Measurements from ENCODE around the gene FNDC3A. TPM values are rescaled to one million over a fixed set of nuclear protein-coding genes. Genes with fewer than 3 reads are reported as not detected.

FNDC3A gene
- total and polyA plus RNA-seq, 4 donors, result 48.4 to 115 (median 71.9) TPM

DNA sequence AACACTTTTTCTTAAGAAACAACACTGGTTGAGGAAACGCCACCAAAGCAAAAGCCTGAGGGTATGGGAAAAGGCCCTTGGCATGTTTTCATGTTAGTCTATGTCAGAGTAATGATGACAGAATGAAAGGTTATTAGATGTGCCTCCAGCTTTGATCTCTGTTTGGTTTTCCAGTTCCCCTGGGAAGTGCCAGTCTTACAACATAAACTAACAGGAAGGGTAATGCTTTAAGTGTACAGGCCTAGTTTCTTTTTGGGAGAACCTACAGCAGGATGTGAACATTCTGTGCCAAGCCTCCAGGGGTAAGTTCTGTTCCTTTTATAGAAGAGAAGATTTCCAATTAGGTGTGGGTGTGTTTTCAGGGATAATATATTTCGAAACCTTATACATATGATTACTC, 121.7 kb downstream of the FNDC3A start:
- no CpG with 5 or more reads among the region's 2 CpGs for WGBS (ENCODE audit: insufficient coverage)
- Histone ChIP-seq H3K36me3 (ENCODE audit: control insufficient read depth, insufficient read depth, low read length) (no peaks in the 10 kb centered on the region), H3K27me3 (ENCODE audit: control insufficient read depth, insufficient read depth, low read length) (no peaks in the 10 kb centered on the region), H3K9me3 (ENCODE audit: control insufficient read depth, insufficient read depth, low read length) (no peaks in the 10 kb centered on the region), H3K4me1 (ENCODE audit: control insufficient read depth, insufficient read depth, low read length) (no peaks in the 10 kb centered on the region), H3K4me3 (ENCODE audit: low read depth, low read length) (no peak overlapping the region), H3K27ac (ENCODE audit: low read depth, low read length) (peak overlapping the region; percentile 1)
- no peak for DNase-seq (ENCODE audit: low read depth in 4 of 6, low spot score in 6 of 6)

DNA sequence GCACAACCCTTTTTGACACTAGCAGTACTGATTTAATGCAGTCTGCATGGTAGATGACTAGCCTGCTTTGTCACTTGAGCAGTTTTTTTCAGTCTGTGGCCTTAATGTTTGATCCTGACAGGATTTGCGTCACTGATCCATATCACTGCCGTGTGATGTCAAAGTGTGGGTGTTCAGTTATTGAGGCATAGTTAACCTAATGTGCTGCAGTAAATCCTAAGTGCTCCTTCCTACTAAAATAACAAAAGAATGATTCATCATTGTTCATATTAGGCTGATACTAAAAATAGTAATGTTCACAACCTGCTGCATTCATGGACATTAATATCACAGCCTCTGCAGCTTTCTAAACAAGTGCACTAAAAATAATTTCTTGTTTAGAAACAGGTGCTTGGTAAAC, 122.5 kb downstream of the FNDC3A start:
- DNase-seq (ENCODE audit: low read depth in 4 of 6, low spot score in 6 of 6), result no peak
- H3K27me3 ChIP-seq (ENCODE audit: control insufficient read depth, insufficient read depth, low read length), result no peaks in the 10 kb centered on the region
- H3K36me3 ChIP-seq (ENCODE audit: control insufficient read depth, insufficient read depth, low read length), result no peaks in the 10 kb centered on the region
- no peaks in the 10 kb centered on the region for H3K9me3 ChIP-seq (ENCODE audit: control insufficient read depth, insufficient read depth, low read length)
- H3K4me1 ChIP-seq (ENCODE audit: control insufficient read depth, insufficient read depth, low read length), result no peaks in the 10 kb centered on the region
- WGBS (ENCODE audit: insufficient coverage), result no CpG with 5 or more reads among the region's 2 CpGs
- no peak overlapping the region for H3K4me3 ChIP-seq (ENCODE audit: low read depth, low read length)
- H3K27ac ChIP-seq (ENCODE audit: low read depth, low read length), result no peak overlapping the region

DNA sequence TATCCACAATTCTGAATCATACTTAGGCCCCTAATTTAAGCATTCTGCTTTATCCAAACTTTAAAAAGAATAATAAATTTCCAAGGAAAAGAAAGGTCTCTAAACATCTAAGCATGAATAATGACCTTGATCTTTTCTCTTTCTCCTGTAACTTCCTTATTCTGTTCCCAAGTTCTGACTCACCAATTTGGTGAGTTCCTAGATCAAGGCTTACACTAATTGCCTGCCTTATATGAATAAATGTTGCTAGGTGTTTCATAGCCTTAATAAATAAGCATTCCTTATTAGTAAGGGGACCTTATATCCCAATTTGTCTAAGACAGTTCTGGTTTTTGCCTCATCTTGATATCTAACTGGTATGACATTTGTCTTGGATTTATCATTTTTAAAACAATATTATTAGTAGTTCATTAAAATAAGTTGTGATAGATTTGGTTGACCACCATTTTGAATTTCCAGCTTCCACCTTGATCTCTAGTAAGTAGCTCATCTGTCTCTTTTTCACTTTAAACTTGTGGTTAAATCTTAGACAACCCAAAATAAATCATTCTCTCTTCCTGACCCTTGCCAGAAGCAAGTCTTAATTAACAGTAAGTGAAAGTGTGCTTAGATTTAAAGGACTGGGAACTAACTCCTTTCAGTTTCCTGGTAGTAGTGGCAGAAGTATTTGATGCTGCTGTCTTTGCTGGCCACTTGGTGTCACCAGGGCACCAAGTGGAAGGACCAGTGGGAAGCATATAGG, 123.2 kb downstream of the FNDC3A start:
- no peak overlapping the region for H3K27ac ChIP-seq (ENCODE audit: low read depth, low read length)
- DNase-seq (ENCODE audit: low read depth in 4 of 6, low spot score in 6 of 6), result peak in 1 of 6 donors; percentile 6

DNA sequence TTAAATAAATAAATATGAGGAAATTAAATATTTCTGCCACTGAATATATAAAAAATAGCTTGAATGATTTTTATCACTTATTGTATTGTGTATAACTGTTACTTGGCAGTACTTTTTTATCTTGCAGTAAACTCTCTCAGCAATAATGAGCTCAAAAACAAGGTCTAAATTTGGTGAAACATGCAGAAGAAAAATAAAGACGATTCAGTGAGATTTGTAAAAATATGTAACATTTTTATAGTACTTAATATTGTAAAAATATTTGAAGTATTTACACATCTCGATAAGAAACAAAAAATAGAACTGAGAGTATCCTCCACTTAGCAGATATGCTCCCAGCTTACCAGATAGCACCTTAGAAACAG, 123.8 kb downstream of the FNDC3A start:
- Histone ChIP-seq H3K4me1 (ENCODE audit: control insufficient read depth, insufficient read depth, low read length) (no peaks in the 10 kb centered on the region), H3K27ac (ENCODE audit: low read depth, low read length) (no peak overlapping the region), H3K36me3 (ENCODE audit: control insufficient read depth, insufficient read depth, low read length) (no peaks in the 10 kb centered on the region), H3K4me3 (ENCODE audit: low read depth, low read length) (no peak overlapping the region), H3K9me3 (ENCODE audit: control insufficient read depth, insufficient read depth, low read length) (no peaks in the 10 kb centered on the region), H3K27me3 (ENCODE audit: control insufficient read depth, insufficient read depth, low read length) (no peaks in the 10 kb centered on the region)
- DNase-seq (ENCODE audit: low read depth in 4 of 6, low spot score in 6 of 6), result no peak
- whole genome bisulfite sequencing (ENCODE audit: insufficient coverage), result no CpG with 5 or more reads among the region's 2 CpGs

More for the DNA sequence above, 123.2 kb downstream of the FNDC3A start:
- H3K36me3 ChIP-seq (ENCODE audit: control insufficient read depth, insufficient read depth, low read length), result no peaks in the 10 kb centered on the region
- no peaks in the 10 kb centered on the region for H3K4me1 ChIP-seq (ENCODE audit: control insufficient read depth, insufficient read depth, low read length)
- H3K4me3 ChIP-seq (ENCODE audit: low read depth, low read length), result no peak overlapping the region
- H3K9me3 ChIP-seq (ENCODE audit: control insufficient read depth, insufficient read depth, low read length), result no peaks in the 10 kb centered on the region
- no peaks in the 10 kb centered on the region for H3K27me3 ChIP-seq (ENCODE audit: control insufficient read depth, insufficient read depth, low read length)

DNA sequence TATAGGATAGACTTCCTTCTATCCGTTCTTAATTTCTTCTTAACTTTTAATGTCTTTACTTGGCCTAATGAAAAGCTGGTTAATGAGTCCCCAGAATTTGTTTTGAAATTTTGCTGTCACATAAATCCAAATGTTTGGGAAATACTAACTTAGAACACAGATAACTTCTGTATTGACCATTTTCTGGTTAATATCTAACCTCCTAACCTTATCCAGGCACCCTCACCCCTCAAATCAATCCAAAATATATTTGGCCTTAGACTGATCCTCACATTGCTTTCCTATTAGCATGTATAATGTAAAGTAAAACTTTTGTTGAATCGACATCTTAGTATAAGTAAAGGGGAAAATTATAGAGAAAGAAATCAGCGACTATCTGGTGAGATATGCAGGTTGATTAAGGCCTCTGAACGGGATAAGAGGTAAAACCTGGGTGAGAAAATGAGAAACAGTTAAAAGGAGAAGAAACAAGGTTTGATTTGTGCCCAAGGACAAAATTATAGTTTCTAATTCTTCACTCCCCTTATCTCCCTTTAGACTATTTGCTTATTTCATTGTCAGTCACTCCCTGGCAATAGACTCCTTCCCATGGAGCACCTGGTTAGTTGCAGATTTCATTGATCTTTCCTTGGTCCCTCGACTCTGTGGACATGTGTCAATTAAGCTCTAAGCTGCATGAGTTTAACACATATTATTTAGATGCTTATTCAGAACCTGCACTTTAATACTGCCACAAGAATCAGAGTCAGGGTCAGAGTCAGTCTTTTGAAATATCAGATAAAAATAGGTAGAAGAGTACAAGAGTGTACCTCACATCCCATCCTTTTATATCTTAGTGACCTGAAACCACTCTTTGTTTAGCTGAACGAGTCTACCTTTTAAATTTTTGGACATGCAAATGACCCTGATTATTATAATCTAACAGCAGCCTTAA, 125.2 kb downstream of the FNDC3A start:
- no peak overlapping the region for H3K27ac ChIP-seq (ENCODE audit: low read depth, low read length)
- WGBS (ENCODE audit: insufficient coverage), result 100% methylated on average over 2 of the region's 6 CpGs
- no peaks in the 10 kb centered on the region for H3K4me1 ChIP-seq (ENCODE audit: control insufficient read depth, insufficient read depth, low read length)
- DNase-seq (ENCODE audit: low read depth in 4 of 6, low spot score in 6 of 6), result no peak
- no peaks in the 10 kb centered on the region for H3K27me3 ChIP-seq (ENCODE audit: control insufficient read depth, insufficient read depth, low read length)
- no peak overlapping the region for H3K4me3 ChIP-seq (ENCODE audit: low read depth, low read length)
- no peaks in the 10 kb centered on the region for H3K36me3 ChIP-seq (ENCODE audit: control insufficient read depth, insufficient read depth, low read length)
- no peaks in the 10 kb centered on the region for H3K9me3 ChIP-seq (ENCODE audit: control insufficient read depth, insufficient read depth, low read length)

DNA sequence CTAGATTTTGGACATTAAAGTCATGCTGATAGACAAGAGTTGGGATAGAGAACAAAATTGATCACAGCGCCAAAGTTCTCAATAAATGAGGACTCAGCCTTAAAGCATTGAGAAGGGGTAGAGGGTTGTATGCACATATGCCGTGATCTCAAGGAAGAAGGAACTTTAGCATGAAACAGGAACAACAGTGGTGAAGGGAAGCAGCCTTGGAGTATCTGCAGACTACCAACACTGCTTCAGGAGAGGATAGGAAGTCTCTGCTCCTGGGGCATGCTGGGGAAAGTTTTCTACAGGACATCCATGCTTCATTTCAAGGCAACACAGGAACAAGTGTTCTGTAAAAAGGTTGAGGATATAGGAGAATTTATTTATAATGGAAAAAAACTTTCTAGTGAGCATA, 132.5 kb downstream of the FNDC3A start:
- no peak for DNase-seq (ENCODE audit: low read depth in 4 of 6, low spot score in 6 of 6)
- 86% methylated on average over 2 of the region's 2 CpGs for WGBS (ENCODE audit: insufficient coverage)
- no peaks in the 10 kb centered on the region for H3K9me3 ChIP-seq (ENCODE audit: control insufficient read depth, insufficient read depth, low read length)
- no peaks in the 10 kb centered on the region for H3K27me3 ChIP-seq (ENCODE audit: control insufficient read depth, insufficient read depth, low read length)
- no peak overlapping the region for H3K27ac ChIP-seq (ENCODE audit: low read depth, low read length)
- H3K36me3 ChIP-seq (ENCODE audit: control insufficient read depth, insufficient read depth, low read length), result no peaks in the 10 kb centered on the region
- no peak overlapping the region for H3K4me3 ChIP-seq (ENCODE audit: low read depth, low read length)
- H3K4me1 ChIP-seq (ENCODE audit: control insufficient read depth, insufficient read depth, low read length), result no peaks in the 10 kb centered on the region

DNA sequence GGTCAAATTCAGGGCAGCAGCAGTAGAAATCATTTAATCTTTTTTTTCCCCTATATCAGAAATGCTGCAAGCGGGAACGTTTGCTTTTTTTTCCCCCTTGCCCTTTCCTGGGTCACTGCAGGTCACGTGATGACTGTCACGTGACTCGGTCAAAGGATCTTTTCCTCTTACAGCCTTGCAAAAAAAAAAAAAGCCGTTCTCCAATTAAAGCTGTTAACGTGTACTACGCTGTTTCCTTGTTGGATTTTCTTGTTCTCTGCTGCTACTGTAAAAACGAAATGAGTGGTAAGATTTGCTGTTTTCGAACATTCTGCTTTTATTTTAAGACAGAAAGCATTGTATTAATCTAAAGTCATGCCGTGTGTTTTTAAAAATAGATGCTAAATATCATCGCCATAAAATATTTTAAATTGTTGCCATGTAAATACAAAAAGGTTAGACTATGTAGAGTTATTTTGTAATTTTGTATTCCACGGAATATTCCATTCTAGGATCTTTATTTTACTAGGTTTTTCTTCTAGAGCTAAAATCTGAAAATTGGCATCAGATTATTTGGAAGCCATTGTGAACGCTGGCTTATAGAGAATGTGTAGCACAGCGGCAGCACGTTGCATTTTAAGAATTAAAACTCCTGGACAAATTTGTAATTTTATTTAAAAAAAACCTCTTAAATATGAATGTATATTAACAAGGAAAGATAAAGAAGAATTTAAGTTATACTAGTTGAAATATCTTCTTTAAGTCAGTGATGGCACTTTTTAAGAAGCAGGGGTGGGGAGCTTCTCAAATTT, 134.6 kb downstream of the FNDC3A start:
- peak; percentile 86 to 98 (median 89) for DNase-seq (ENCODE audit: low read depth in 4 of 6, low spot score in 6 of 6)
- peaks cover under 1% of the 10 kb centered on the region for H3K36me3 ChIP-seq (ENCODE audit: control insufficient read depth, insufficient read depth, low read length)
- WGBS (ENCODE audit: insufficient coverage), result 0% methylated on average over 5 of the region's 16 CpGs

DNA sequence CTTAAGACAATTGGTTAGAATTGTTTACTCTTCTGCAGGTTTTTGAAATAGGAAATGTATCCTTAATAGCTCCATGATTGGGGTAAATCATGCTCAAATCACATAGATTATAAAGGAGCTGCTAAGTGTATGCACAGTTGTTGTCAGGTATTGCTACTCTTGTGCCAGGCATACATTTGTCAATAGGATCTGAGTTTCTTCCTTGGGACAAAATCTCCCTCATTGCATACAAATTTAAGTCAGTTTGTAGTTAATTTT, 135.1 kb downstream of the FNDC3A start:
- Histone ChIP-seq H3K27ac (ENCODE audit: low read depth, low read length) (no peak overlapping the region), H3K27me3 (ENCODE audit: control insufficient read depth, insufficient read depth, low read length) (no peaks in the 10 kb centered on the region), H3K9me3 (ENCODE audit: control insufficient read depth, insufficient read depth, low read length) (no peaks in the 10 kb centered on the region), H3K4me3 (ENCODE audit: low read depth, low read length) (peak overlapping the region; percentile 67), H3K4me1 (ENCODE audit: control insufficient read depth, insufficient read depth, low read length) (no peaks in the 10 kb centered on the region), H3K36me3 (ENCODE audit: control insufficient read depth, insufficient read depth, low read length) (peaks cover 3% of the 10 kb centered on the region)
- DNase-seq (ENCODE audit: low read depth in 4 of 6, low spot score in 6 of 6), result peak in 2 of 6 donors; percentile 21 to 38

More for the DNA sequence above, 134.6 kb downstream of the FNDC3A start:
- Histone ChIP-seq H3K9me3 (ENCODE audit: control insufficient read depth, insufficient read depth, low read length) (no peaks in the 10 kb centered on the region), H3K27ac (ENCODE audit: low read depth, low read length) (peak overlapping the region; percentile 67), H3K4me3 (ENCODE audit: low read depth, low read length) (peak overlapping the region; percentile 67), H3K4me1 (ENCODE audit: control insufficient read depth, insufficient read depth, low read length) (no peaks in the 10 kb centered on the region), H3K27me3 (ENCODE audit: control insufficient read depth, insufficient read depth, low read length) (no peaks in the 10 kb centered on the region)

DNA sequence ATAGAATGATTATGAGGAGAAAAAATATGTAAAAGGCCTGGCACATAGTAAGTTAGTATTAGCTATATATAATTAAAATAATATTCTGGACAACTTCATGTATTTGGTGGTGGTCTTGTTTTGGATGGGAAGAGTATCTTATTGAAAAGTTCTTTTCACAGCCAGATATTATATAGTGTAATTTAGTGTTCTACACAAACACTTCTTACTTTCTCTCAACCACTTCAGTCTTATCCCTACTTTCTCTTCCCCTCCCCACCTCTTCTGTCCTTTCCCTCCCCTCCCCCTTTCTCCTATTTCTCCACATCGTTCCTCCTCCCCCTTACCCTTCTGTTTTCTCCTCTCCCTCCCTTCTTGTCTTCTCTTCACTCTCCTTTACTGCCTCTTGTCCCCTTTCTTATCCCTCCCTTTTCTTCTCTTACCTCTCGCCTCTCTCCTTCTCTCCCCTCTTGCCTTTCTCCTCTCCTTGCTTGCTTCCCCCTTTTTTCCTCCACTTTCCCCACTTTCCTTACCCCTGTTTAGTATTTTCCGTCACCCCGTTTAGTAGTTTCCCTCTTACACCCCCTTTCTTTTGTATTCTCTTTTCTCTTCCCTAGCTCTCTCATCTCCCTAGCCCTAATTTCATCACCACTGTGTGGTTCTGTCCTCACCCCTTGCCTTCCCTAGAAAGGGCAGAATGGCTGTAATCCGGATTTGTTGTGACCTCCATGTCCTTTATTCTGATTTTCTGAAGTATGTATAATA, 137.2 kb downstream of the FNDC3A start:
- 30% methylated on average over 4 of the region's 5 CpGs for WGBS (ENCODE audit: insufficient coverage)
- no peaks in the 10 kb centered on the region for H3K27me3 ChIP-seq (ENCODE audit: control insufficient read depth, insufficient read depth, low read length)
- H3K36me3 ChIP-seq (ENCODE audit: control insufficient read depth, insufficient read depth, low read length), result peaks cover 6% of the 10 kb centered on the region
- peaks cover 2% of the 10 kb centered on the region for H3K9me3 ChIP-seq (ENCODE audit: control insufficient read depth, insufficient read depth, low read length)
- no peak overlapping the region for H3K27ac ChIP-seq (ENCODE audit: low read depth, low read length)
- H3K4me3 ChIP-seq (ENCODE audit: low read depth, low read length), result no peak overlapping the region
- no peaks in the 10 kb centered on the region for H3K4me1 ChIP-seq (ENCODE audit: control insufficient read depth, insufficient read depth, low read length)
- DNase-seq (ENCODE audit: low read depth in 4 of 6, low spot score in 6 of 6), result no peak

All from spinal cord (tissue), 10 donors.